ENCODE results near the gene SLC2A9.

SLC2A9 gene

GRCh38 chr4:9904976-9905587 lies 116.2 kb downstream of the SLC2A9 start:
- no peak for ATAC-seq
- TF ChIP-seq CREB5 (CRISPR knock-in tag; IDR thresholded peaks at IDR 0.05; ENCODE audit: low read depth) (no peak), BACH2 (CRISPR knock-in tag; IDR thresholded peaks at IDR 0.05; ENCODE audit: borderline replicate concordance) (no peak), SNAI2 (CRISPR knock-in tag; IDR thresholded peaks at IDR 0.05) (no peak), CSDC2 (CRISPR knock-in tag; IDR thresholded peaks at IDR 0.05) (no peak), ESRRG (CRISPR knock-in tag; IDR thresholded peaks at IDR 0.05) (no peak), TSHZ2 (CRISPR knock-in tag; IDR thresholded peaks at IDR 0.05) (no peak), ZFP30 (CRISPR knock-in tag; IDR thresholded peaks at IDR 0.05) (no peak), POU6F1 (CRISPR knock-in tag; IDR thresholded peaks at IDR 0.05; ENCODE audit: borderline replicate concordance, low read depth) (no peak), ZNF8 (CRISPR knock-in tag; IDR thresholded peaks at IDR 0.05) (no peak), ZC3H10 (CRISPR knock-in tag; IDR thresholded peaks at IDR 0.05) (no peak), TOX (CRISPR knock-in tag; IDR thresholded peaks at IDR 0.05; ENCODE audit: borderline replicate concordance) (no peak), CSRNP3 (CRISPR knock-in tag; IDR thresholded peaks at IDR 0.05) (no peak), ZNF70 (CRISPR knock-in tag; IDR thresholded peaks at IDR 0.05) (no peak), GLIS3 (CRISPR knock-in tag; IDR thresholded peaks at IDR 0.05) (no peak), PPARA (CRISPR knock-in tag; IDR thresholded peaks at IDR 0.05; ENCODE audit: borderline replicate concordance) (no peak), OSR1 (CRISPR knock-in tag; IDR thresholded peaks at IDR 0.05) (no peak), ARNTL (CRISPR knock-in tag; IDR thresholded peaks at IDR 0.05; ENCODE audit: borderline replicate concordance, low read depth) (no peak), ZNF565 (CRISPR knock-in tag; conservative IDR thresholded peaks at IDR 0.05; ENCODE audit: low read depth) (no peak), PATZ1 (CRISPR knock-in tag; IDR thresholded peaks at IDR 0.05; ENCODE audit: borderline replicate concordance) (no peak), RARB (CRISPR knock-in tag; IDR thresholded peaks at IDR 0.05) (no peak)

- ATAC-seq = no peak
- TF ChIP-seq CREB5 (CRISPR knock-in tag; IDR thresholded peaks at IDR 0.05; ENCODE audit: low read depth) = no peak
- TF ChIP-seq TCF4 (CRISPR knock-in tag; IDR thresholded peaks at IDR 0.05; ENCODE audit: borderline replicate concordance) = no peak
- no peak for TF ChIP-seq ZFP30 (CRISPR knock-in tag; IDR thresholded peaks at IDR 0.05)
- no peak for TF ChIP-seq ZNF8 (CRISPR knock-in tag; IDR thresholded peaks at IDR 0.05)
- TF ChIP-seq ZNF70 (CRISPR knock-in tag; IDR thresholded peaks at IDR 0.05) = no peak
- no peak for TF ChIP-seq BACH2 (CRISPR knock-in tag; IDR thresholded peaks at IDR 0.05; ENCODE audit: borderline replicate concordance)
These were observed 118.0 kb downstream of the SLC2A9 start for GRCh38 chr4:9903317-9903716.
